Epithelial cell of esophagus (primary cell): ENCODE measurements around the gene RPS24.

ENCODE experiments used
- DNase-seq: peaks from one replicate; pipeline ENCODE4 v3.0.0; 2010; ENCODE audit warnings: low read depth
- H3K4me3 ChIP-seq: 2 replicates; pipeline ENCODE4 v1.5.1; 2011; ENCODE audit warnings: mild to moderate bottlenecking, low read length, control low read depth
- CTCF ChIP-seq: IDR thresholded peaks from 2 replicates; pipeline ENCODE4 v1.5.1; 2011; ENCODE audit warnings: low read depth, mild to moderate bottlenecking, low read length, control low read depth, inconsistent platforms; ENCODE audit not compliant: insufficient read depth; ENCODE audit errors: missing control alignments

RPS24 gene

GRCh38 chr10:78000956-78001472 lies 32.6 kb upstream of the RPS24 start:
- H3K4me3 ChIP-seq, result no peak overlapping the region
- DNase-seq, result no peak
- TF ChIP-seq CTCF, result no peak

- H3K4me3 ChIP-seq, result no peak overlapping the region
- no peak for DNase-seq
- no peak for TF ChIP-seq CTCF
Measured at GRCh38 chr10:78002541-78003288, 30.9 kb upstream of the RPS24 start.

GRCh38 chr10:78004215-78005026 lies 29.2 kb upstream of the RPS24 start:
- DNase-seq, result no peak
- no peak overlapping the region for H3K4me3 ChIP-seq
- peak; percentile 11 for TF ChIP-seq CTCF

GRCh38 chr10:78007172-78007571 lies 26.5 kb upstream of the RPS24 start:
- H3K4me3 ChIP-seq, result no peak overlapping the region
- DNase-seq, result no peak
- TF ChIP-seq CTCF, result no peak

- no peak overlapping the region for H3K4me3 ChIP-seq
- no peak for TF ChIP-seq CTCF
- no peak for DNase-seq
Measured at GRCh38 chr10:78009662-78010061, 24.0 kb upstream of the RPS24 start.

- no peak overlapping the region for H3K4me3 ChIP-seq
- DNase-seq, result no peak
- TF ChIP-seq CTCF, result no peak
Measured at GRCh38 chr10:78010278-78010677, 23.4 kb upstream of the RPS24 start.
